Thymus (tissue), 11 donors: ENCODE data around the gene FOXJ2. TPM values are rescaled to one million over a fixed set of nuclear protein-coding genes. Genes with fewer than 3 reads are reported as not detected.

Source experiments
- DNase-seq, 9 donors: peaks; one replicate each; pipeline ENCODE4 v3.0.0-alpha.2; 2013; ENCODE audit warnings: low spot score in 9 of 9, low read depth in 6 of 9, missing footprints in 1 of 9
- H3K27ac ChIP-seq, 2 donors: one replicate each; pipeline ENCODE4 v1.5.1; 2013; ENCODE audit warnings: control low read depth in 1 of 2, low read depth in 1 of 2, low read length in 1 of 2, mild to moderate bottlenecking in 1 of 2, moderate library complexity in 1 of 2
- H3K27me3 ChIP-seq, 2 donors: one replicate each; pipeline ENCODE4 v1.5.1; 2013; ENCODE audit warnings: low read length in 1 of 2; ENCODE audit not compliant: control insufficient read depth in 2 of 2, insufficient read depth in 1 of 2
- H3K36me3 ChIP-seq, 2 donors: one replicate each; pipeline ENCODE4 v1.5.1; 2013; ENCODE audit warnings: low read length in 1 of 2, mild to moderate bottlenecking in 1 of 2, moderate library complexity in 1 of 2; ENCODE audit not compliant: control insufficient read depth in 2 of 2, insufficient read depth in 2 of 2
- H3K4me1 ChIP-seq, 2 donors: one replicate each; pipeline ENCODE4 v1.5.1; 2013; ENCODE audit warnings: low read length in 2 of 2; ENCODE audit not compliant: control insufficient read depth in 2 of 2, insufficient read depth in 2 of 2
- H3K4me3 ChIP-seq, 2 donors: one replicate each; pipeline ENCODE4 v1.5.1; 2013; ENCODE audit warnings: low read length in 2 of 2, control low read depth in 1 of 2, mild to moderate bottlenecking in 1 of 2
- H3K9me3 ChIP-seq, 2 donors: one replicate each; pipeline ENCODE4 v1.5.1; 2013; ENCODE audit warnings: low read length in 1 of 2, mild to moderate bottlenecking in 1 of 2; ENCODE audit not compliant: control insufficient read depth in 2 of 2, insufficient read depth in 1 of 2
- WGBS: extraction: QIAGEN DNeasy Blood & Tissue Kit; methylation state at CpG from one replicate; pipeline ENCODE4 v1.1.7; 2013; 5-methylcytosine and 5-hydroxymethylcytosine counted together
- polyA plus RNA-seq: library from polyadenylated mRNA; stranded (reverse); fragments of 200-250 nt; gene quantifications from one replicate; pipeline ENCODE4 v1.2.3, GENCODE V29; 2013
- total RNA-seq: library from RNA; stranded (reverse); fragments of 120-200 nt; gene quantifications from one replicate; pipeline ENCODE4 v1.2.4, GENCODE V29; 2013
- donor health status: healthy.

FOXJ2 gene
- total and polyA plus RNA-seq, 2 donors = 4.4 to 8.9 TPM

- Histone ChIP-seq H3K27me3 (no peaks in the 10 kb centered on the region), H3K4me1 (no peaks in the 10 kb centered on the region)
- WGBS = 94% methylated on average over 7 of the region's 7 CpGs
These were observed 18.2 kb downstream of the FOXJ2 start for GRCh38 chr12:8050600-8051250.

GRCh38 chr12:8052679-8053078 is 20.2 kb downstream of the FOXJ2 start:
- H3K4me3 ChIP-seq = no peak overlapping the region
- 91% methylated on average over 7 of the region's 7 CpGs for WGBS
- no peak overlapping the region for H3K27ac ChIP-seq
- H3K4me1 ChIP-seq = no peaks in the 10 kb centered on the region
- no peaks in the 10 kb centered on the region for H3K27me3 ChIP-seq
- DNase-seq = no peak
- no peaks in the 10 kb centered on the region for H3K9me3 ChIP-seq
- H3K36me3 ChIP-seq = peaks cover 37 to 63% of the 10 kb centered on the region in 2 donors

More at GRCh38 chr12:8050600-8051250, 18.2 kb downstream of the FOXJ2 start:
- H3K9me3 ChIP-seq = no peaks in the 10 kb centered on the region
- H3K4me3 ChIP-seq = no peak overlapping the region
- no peak for DNase-seq
- H3K36me3 ChIP-seq = peaks cover 41 to 70% of the 10 kb centered on the region in 2 donors
- no peak overlapping the region for H3K27ac ChIP-seq

GRCh38 chr12:8054816-8055215 is 22.3 kb downstream of the FOXJ2 start:
- Histone ChIP-seq H3K9me3 (no peaks in the 10 kb centered on the region), H3K27ac (no peak overlapping the region), H3K36me3 (peaks cover 21 to 42% of the 10 kb centered on the region in 2 donors), H3K4me3 (no peak overlapping the region), H3K27me3 (no peaks in the 10 kb centered on the region), H3K4me1 (no peaks in the 10 kb centered on the region)
- DNase-seq = no peak
- WGBS = 98% methylated on average over 2 of the region's 2 CpGs

GRCh38 chr12:8057306-8057705 is 24.8 kb downstream of the FOXJ2 start:
- 96% methylated on average over 2 of the region's 2 CpGs for WGBS
- DNase-seq = no peak
- peaks cover 8 to 30% of the 10 kb centered on the region in 2 donors for H3K36me3 ChIP-seq
- H3K9me3 ChIP-seq = no peaks in the 10 kb centered on the region
- no peaks in the 10 kb centered on the region for H3K27me3 ChIP-seq
- H3K27ac ChIP-seq = no peak overlapping the region
- no peaks in the 10 kb centered on the region for H3K4me1 ChIP-seq
- H3K4me3 ChIP-seq = no peak overlapping the region

GRCh38 chr12:8057839-8058238 is 25.3 kb downstream of the FOXJ2 start:
- H3K9me3 ChIP-seq = no peaks in the 10 kb centered on the region
- H3K27me3 ChIP-seq = no peaks in the 10 kb centered on the region
- no peak overlapping the region for H3K4me3 ChIP-seq
- H3K4me1 ChIP-seq = no peaks in the 10 kb centered on the region
- DNase-seq = no peak
- no peak overlapping the region for H3K27ac ChIP-seq
- peaks cover 5 to 25% of the 10 kb centered on the region in 2 donors for H3K36me3 ChIP-seq
- WGBS = 93% methylated on average over 4 of the region's 4 CpGs

- Histone ChIP-seq H3K4me1 (no peaks in the 10 kb centered on the region), H3K9me3 (no peaks in the 10 kb centered on the region), H3K4me3 (no peak overlapping the region), H3K27ac (no peak overlapping the region), H3K27me3 (no peaks in the 10 kb centered on the region), H3K36me3 (peaks cover 0 to 20% of the 10 kb centered on the region in 2 donors)
- DNase-seq = no peak
- 95% methylated on average over 6 of the region's 6 CpGs for whole genome bisulfite sequencing
These were observed 26.0 kb downstream of the FOXJ2 start for GRCh38 chr12:8058506-8058905.

- H3K4me3 ChIP-seq = no peak overlapping the region
- H3K27me3 ChIP-seq = no peaks in the 10 kb centered on the region
- H3K9me3 ChIP-seq = no peaks in the 10 kb centered on the region
- H3K27ac ChIP-seq = no peak overlapping the region
- no peaks in the 10 kb centered on the region for H3K36me3 ChIP-seq
- DNase-seq = no peak
- peaks cover 0 to 3% of the 10 kb centered on the region in 2 donors for H3K4me1 ChIP-seq
These were observed 31.6 kb downstream of the FOXJ2 start for GRCh38 chr12:8064131-8064530.

- Histone ChIP-seq H3K4me3 (no peak within 1 kb of the TSS), H3K9me3 (no peaks in the 10 kb centered on the region), H3K27ac (peak within 1 kb of the TSS in 1 of 2 donors; percentile 79), H3K4me1 (peaks cover 0 to 3% of the 10 kb centered on the region in 2 donors), H3K27me3 (no peaks in the 10 kb centered on the region), H3K36me3 (no peaks in the 10 kb centered on the region)
- DNase-seq = peak in 5 of 9 donors; percentile 21 to 76 (median 42)
- 3% methylated on average over 2 of the region's 2 CpGs for whole genome bisulfite sequencing
These were observed 33.6 kb downstream of the FOXJ2 start, which contains the start of gene C3AR1 for GRCh38 chr12:8065991-8066594. Gene C3AR1 (minus strand): TSS chr12:8066359. CDS start chr12:8060185, 6,174 bp downstream.

- H3K27ac ChIP-seq = no peak overlapping the region
These were observed 37.1 kb downstream of the FOXJ2 start for GRCh38 chr12:8069582-8069981.

More at GRCh38 chr12:8069582-8069981, 37.1 kb downstream of the FOXJ2 start:
- H3K4me3 ChIP-seq = no peak overlapping the region
- H3K36me3 ChIP-seq = no peaks in the 10 kb centered on the region
- no peaks in the 10 kb centered on the region for H3K27me3 ChIP-seq
- H3K4me1 ChIP-seq = peaks cover 0 to 3% of the 10 kb centered on the region in 2 donors
- H3K9me3 ChIP-seq = no peaks in the 10 kb centered on the region
- DNase-seq = no peak
